SK-N-MC (cell line): Measurements from ENCODE around the gene SELENOO.

Experiments used
- EZH2 ChIP-seq: fragments of 200-600 bp; sonication (generic); IDR thresholded peaks from one replicate; pipeline ENCODE4 v1.6.1; 2017; ENCODE audit warnings: antibody characterized with exemption
- FOXP2 ChIP-seq: optimal IDR thresholded peaks from 2 replicates; pipeline ENCODE3; 2011; ENCODE audit warnings: mild to moderate bottlenecking, moderate library complexity; ENCODE audit not compliant: insufficient read depth; ENCODE audit errors: extremely low read length, control extremely low read depth
- POLR2AphosphoS5 ChIP-seq: IDR thresholded peaks from 2 replicates; pipeline ENCODE4 v1.6.1; 2012; ENCODE audit warnings: mild to moderate bottlenecking, low read depth, low read length, borderline replicate concordance

- TF ChIP-seq POLR2AphosphoS5 (no peak), EZH2 (no peak), FOXP2 (no peak)
Measured at GRCh38 chr22:50228366-50228765, 27.6 kb downstream of the SELENOO start.
